ENCODE measurements around the gene CTDSPL. TPM values are rescaled to one million over a fixed set of nuclear protein-coding genes. Genes with fewer than 3 reads are reported as not detected.

Gene CTDSPL
- total RNA-seq, 2 donors from 2014 or later = 75.0 to 76.7 TPM

GRCh38 chr3:37963016-37963415, 101.3 kb downstream of the CTDSPL start:
- H3K9ac ChIP-seq (ENCODE audit: low read depth in 2 of 2, low read length in 2 of 2) = no peak overlapping the region
- no peak for DNase-seq
- no peak overlapping the region for H3K4me3 ChIP-seq
- intact Hi-C loops (cut with DNase I) = no loop called here
- H3K9me3 ChIP-seq = no peaks in the 10 kb centered on the region
- TF ChIP-seq CTCF (IDR thresholded peaks at IDR 0.05) = no peak
- no peaks in the 10 kb centered on the region for H3K36me3 ChIP-seq
- H3K27ac ChIP-seq = peak overlapping the region; percentile 64
- peaks cover 6% of the 10 kb centered on the region for H3K4me1 ChIP-seq
- H3K27me3 ChIP-seq = no peaks in the 10 kb centered on the region

GRCh38 chr3:37963635-37964034, 102.0 kb downstream of the CTDSPL start:
- peak overlapping the region in 1 of 2 donors; percentile 23 for H3K9ac ChIP-seq (ENCODE audit: low read depth in 2 of 2, low read length in 2 of 2)
- peaks cover 6% of the 10 kb centered on the region for H3K4me1 ChIP-seq
- H3K27me3 ChIP-seq = no peaks in the 10 kb centered on the region
- no peaks in the 10 kb centered on the region for H3K36me3 ChIP-seq
- no peaks in the 10 kb centered on the region for H3K9me3 ChIP-seq
- H3K27ac ChIP-seq = peak overlapping the region; percentile 64
- no peak for TF ChIP-seq CTCF (IDR thresholded peaks at IDR 0.05)
- no peak overlapping the region for H3K4me3 ChIP-seq
- intact Hi-C loops (cut with DNase I) = no loop called here
- no peak for DNase-seq

GRCh38 chr3:37964146-37964545, 102.5 kb downstream of the CTDSPL start:
- no peak for DNase-seq
- intact Hi-C loops (cut with DNase I) = no loop called here
- Histone ChIP-seq H3K27me3 (no peaks in the 10 kb centered on the region), H3K9ac (ENCODE audit: low read depth in 2 of 2, low read length in 2 of 2) (peak overlapping the region in 1 of 2 donors; percentile 64), H3K36me3 (no peaks in the 10 kb centered on the region), H3K27ac (peak overlapping the region; percentile 64), H3K4me1 (peaks cover 6% of the 10 kb centered on the region), H3K9me3 (no peaks in the 10 kb centered on the region), H3K4me3 (no peak overlapping the region)
- no peak for TF ChIP-seq CTCF (IDR thresholded peaks at IDR 0.05)

- Histone ChIP-seq H3K4me1 (peaks cover 6% of the 10 kb centered on the region), H3K27me3 (no peaks in the 10 kb centered on the region), H3K9me3 (no peaks in the 10 kb centered on the region), H3K27ac (peak overlapping the region; percentile 64), H3K36me3 (no peaks in the 10 kb centered on the region), H3K4me3 (no peak overlapping the region), H3K9ac (ENCODE audit: low read depth in 2 of 2, low read length in 2 of 2) (no peak overlapping the region)
- intact Hi-C loops (cut with DNase I) = no loop called here
- DNase-seq = no peak
- no peak for TF ChIP-seq CTCF (IDR thresholded peaks at IDR 0.05)
Measured at GRCh38 chr3:37964716-37965115, 103.0 kb downstream of the CTDSPL start.

- no peak overlapping the region for H3K4me3 ChIP-seq
- H3K27ac ChIP-seq = no peak overlapping the region
- peak; percentile 83 for TF ChIP-seq CTCF (IDR thresholded peaks at IDR 0.05)
- peak; percentile 83 for DNase-seq
- no peaks in the 10 kb centered on the region for H3K9me3 ChIP-seq
- intact Hi-C loops (cut with DNase I) = loop anchor here (2.0 kb wide), 1 partner anchor 113 kb away; no protein-coding TSS in a partner anchor
- no peaks in the 10 kb centered on the region for H3K27me3 ChIP-seq
- H3K4me1 ChIP-seq = peaks cover 3% of the 10 kb centered on the region
- H3K9ac ChIP-seq (ENCODE audit: low read depth in 2 of 2, low read length in 2 of 2) = peak overlapping the region in 1 of 2 donors; percentile 25
- H3K36me3 ChIP-seq = no peaks in the 10 kb centered on the region
Measured at GRCh38 chr3:37967260-37967881, 105.7 kb downstream of the CTDSPL start.
